ENCODE measurements around the gene PDZK1IP1. TPM values are rescaled to one million over a fixed set of nuclear protein-coding genes. Genes with fewer than 3 reads are reported as not detected.

The PDZK1IP1 gene
- total RNA-seq, 1 experiment from 2014 or later = not detected

- Histone ChIP-seq H3K9me3 (ENCODE audit: low read depth, low read length, poor library complexity, severe bottlenecking) (no peaks in the 10 kb centered on the region), H3K4me1 (ENCODE audit: insufficient read depth, low read length, poor library complexity, severe bottlenecking) (no peaks in the 10 kb centered on the region), H3K4me3 (ENCODE audit: low read depth, low read length, poor library complexity, severe bottlenecking) (no peak overlapping the region), H3K36me3 (ENCODE audit: insufficient read depth, low read length, poor library complexity, severe bottlenecking) (no peaks in the 10 kb centered on the region), H3K27me3 (replicated peaks; ENCODE audit: insufficient read depth, low read depth, low read length, poor library complexity) (no peaks in the 10 kb centered on the region), H3K27ac (ENCODE audit: low read depth, low read length, poor library complexity, severe bottlenecking) (no peak overlapping the region)
- ChIA-PET POLR2A (ENCODE audit: low non-redundant PET) (no interaction called here), CTCF (no interaction called here)
- DNase-seq (ENCODE audit: low spot score) = no peak
- no TSS peak for BruUV-seq (replicated peaks)
- TF ChIP-seq EZH2 (IDR thresholded peaks at IDR 0.05; ENCODE audit: borderline replicate concordance, low read depth, low read length, poor library complexity, severe bottlenecking) = no peak
- TF ChIP-seq, protein P1, sequence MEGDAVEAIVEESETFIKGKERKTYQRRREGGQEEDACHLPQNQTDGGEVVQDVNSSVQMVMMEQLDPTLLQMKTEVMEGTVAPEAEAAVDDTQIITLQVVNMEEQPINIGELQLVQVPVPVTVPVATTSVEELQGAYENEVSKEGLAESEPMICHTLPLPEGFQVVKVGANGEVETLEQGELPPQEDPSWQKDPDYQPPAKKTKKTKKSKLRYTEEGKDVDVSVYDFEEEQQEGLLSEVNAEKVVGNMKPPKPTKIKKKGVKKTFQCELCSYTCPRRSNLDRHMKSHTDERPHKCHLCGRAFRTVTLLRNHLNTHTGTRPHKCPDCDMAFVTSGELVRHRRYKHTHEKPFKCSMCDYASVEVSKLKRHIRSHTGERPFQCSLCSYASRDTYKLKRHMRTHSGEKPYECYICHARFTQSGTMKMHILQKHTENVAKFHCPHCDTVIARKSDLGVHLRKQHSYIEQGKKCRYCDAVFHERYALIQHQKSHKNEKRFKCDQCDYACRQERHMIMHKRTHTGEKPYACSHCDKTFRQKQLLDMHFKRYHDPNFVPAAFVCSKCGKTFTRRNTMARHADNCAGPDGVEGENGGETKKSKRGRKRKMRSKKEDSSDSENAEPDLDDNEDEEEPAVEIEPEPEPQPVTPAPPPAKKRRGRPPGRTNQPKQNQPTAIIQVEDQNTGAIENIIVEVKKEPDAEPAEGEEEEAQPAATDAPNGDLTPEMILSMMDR (conservative IDR thresholded peaks at IDR 0.05; ENCODE audit: low read depth, low read length) = no peak
- intact Hi-C loops (cut with micrococcal nuclease; ENCODE audit: unreplicated experiment) = no loop called here
Measured at GRCh38 chr1:47186267-47187185, 3.3 kb downstream of the PDZK1IP1 start.

GRCh38 chr1:47184822-47185677 is 4.8 kb downstream of the PDZK1IP1 start:
- no peaks in the 10 kb centered on the region for H3K36me3 ChIP-seq (ENCODE audit: insufficient read depth, low read length, poor library complexity, severe bottlenecking)
- H3K27me3 ChIP-seq (replicated peaks; ENCODE audit: insufficient read depth, low read depth, low read length, poor library complexity) = peaks cover 7% of the 10 kb centered on the region
- H3K4me1 ChIP-seq (ENCODE audit: insufficient read depth, low read length, poor library complexity, severe bottlenecking) = no peaks in the 10 kb centered on the region
- TF ChIP-seq EZH2 (IDR thresholded peaks at IDR 0.05; ENCODE audit: borderline replicate concordance, low read depth, low read length, poor library complexity, severe bottlenecking) = no peak
- TF ChIP-seq, protein P1 (conservative IDR thresholded peaks at IDR 0.05; ENCODE audit: low read depth, low read length) = no peak
- POLR2A ChIA-PET (ENCODE audit: low non-redundant PET) = no interaction called here
- H3K4me3 ChIP-seq (ENCODE audit: low read depth, low read length, poor library complexity, severe bottlenecking) = no peak overlapping the region
- H3K27ac ChIP-seq (ENCODE audit: low read depth, low read length, poor library complexity, severe bottlenecking) = no peak overlapping the region
- DNase-seq (ENCODE audit: low spot score) = no peak
- BruUV-seq (replicated peaks) = no TSS peak
- no peaks in the 10 kb centered on the region for H3K9me3 ChIP-seq (ENCODE audit: low read depth, low read length, poor library complexity, severe bottlenecking)
- intact Hi-C loops (cut with micrococcal nuclease; ENCODE audit: unreplicated experiment) = no loop called here
- CTCF ChIA-PET = interaction anchor here (0.5 kb wide), 1 partner anchor 11 kb away, joined by 4 read pairs; no protein-coding TSS in a partner anchor

- H3K27ac ChIP-seq (ENCODE audit: low read depth, low read length, poor library complexity, severe bottlenecking) = no peak overlapping the region
- ChIA-PET CTCF (interaction anchor here (0.5 to 1.0 kb wide), 2 partner anchors 10 to 254 kb away, joined by 4 read pairs; partner anchors contain the start of gene FOXD2), POLR2A (ENCODE audit: low non-redundant PET) (no interaction called here)
- peaks cover 10% of the 10 kb centered on the region for H3K27me3 ChIP-seq (replicated peaks; ENCODE audit: insufficient read depth, low read depth, low read length, poor library complexity)
- H3K9me3 ChIP-seq (ENCODE audit: low read depth, low read length, poor library complexity, severe bottlenecking) = no peaks in the 10 kb centered on the region
- TF ChIP-seq, protein P1 (conservative IDR thresholded peaks at IDR 0.05; ENCODE audit: low read depth, low read length) = no peak
- TF ChIP-seq EZH2 (IDR thresholded peaks at IDR 0.05; ENCODE audit: borderline replicate concordance, low read depth, low read length, poor library complexity, severe bottlenecking) = no peak
- no peak overlapping the region for H3K4me3 ChIP-seq (ENCODE audit: low read depth, low read length, poor library complexity, severe bottlenecking)
- no TSS peak for BruUV-seq (replicated peaks)
- H3K4me1 ChIP-seq (ENCODE audit: insufficient read depth, low read length, poor library complexity, severe bottlenecking) = no peaks in the 10 kb centered on the region
- H3K36me3 ChIP-seq (ENCODE audit: insufficient read depth, low read length, poor library complexity, severe bottlenecking) = no peaks in the 10 kb centered on the region
- no peak for DNase-seq (ENCODE audit: low spot score)
- intact Hi-C loops (cut with micrococcal nuclease; ENCODE audit: unreplicated experiment) = no loop called here
Measured at GRCh38 chr1:47184090-47184821, 5.6 kb downstream of the PDZK1IP1 start.
